ENCODE measurements around the gene MMRN1. TPM values are rescaled to one million over a fixed set of nuclear protein-coding genes. Genes with fewer than 3 reads are reported as not detected.

MMRN1 gene
- total and polyA plus RNA-seq, 9 donors: 2.9 to 40.4 (median 30.8) TPM

GRCh38 chr4:89954906-89955695 lies 60.4 kb downstream of the MMRN1 start:
- no peak for DNase-seq
- Histone ChIP-seq H3K27me3 (no peaks in the 10 kb centered on the region), H3K36me3 (no peaks in the 10 kb centered on the region), H3K4me3 (no peak overlapping the region), H3K9me3 (no peaks in the 10 kb centered on the region), H3K4me1 (ENCODE audit: insufficient read depth) (no peaks in the 10 kb centered on the region), H3K27ac (no peak overlapping the region)
- intact Hi-C loops (cut with DNase I): no loop called here
- WGBS, 3 donors: 91 to 93% (median 93%) methylated on average over 13 of the region's 13 CpGs
- TF ChIP-seq EP300 (IDR thresholded peaks at IDR 0.05) (no peak), POLR2A (IDR thresholded peaks at IDR 0.05) (no peak), CTCF (IDR thresholded peaks at IDR 0.05) (no peak)

- H3K27me3 ChIP-seq: no peaks in the 10 kb centered on the region
- no peak overlapping the region for H3K27ac ChIP-seq
- WGBS, 3 donors: 27 to 33% (median 28%) methylated on average over 4 of the region's 4 CpGs
- H3K36me3 ChIP-seq: no peaks in the 10 kb centered on the region
- intact Hi-C loops (cut with DNase I): no loop called here
- no peaks in the 10 kb centered on the region for H3K4me1 ChIP-seq (ENCODE audit: insufficient read depth)
- no peak for DNase-seq
- H3K4me3 ChIP-seq: no peak overlapping the region
- TF ChIP-seq EP300 (IDR thresholded peaks at IDR 0.05) (no peak), CTCF (IDR thresholded peaks at IDR 0.05) (no peak), POLR2A (IDR thresholded peaks at IDR 0.05) (no peak)
- H3K9me3 ChIP-seq: no peaks in the 10 kb centered on the region
Observed at GRCh38 chr4:89957046-89957926, 62.6 kb downstream of the MMRN1 start.

- no peak for DNase-seq
- Histone ChIP-seq H3K36me3 (no peaks in the 10 kb centered on the region), H3K4me3 (no peak overlapping the region), H3K9me3 (no peaks in the 10 kb centered on the region), H3K27me3 (peaks cover 2% of the 10 kb centered on the region), H3K27ac (no peak overlapping the region), H3K4me1 (ENCODE audit: insufficient read depth) (no peaks in the 10 kb centered on the region)
- whole genome bisulfite sequencing, 3 donors: 71 to 81% (median 79%) methylated on average over 2 of the region's 2 CpGs
- intact Hi-C loops (cut with DNase I): no loop called here
- TF ChIP-seq CTCF (IDR thresholded peaks at IDR 0.05) (no peak), POLR2A (IDR thresholded peaks at IDR 0.05) (no peak), EP300 (IDR thresholded peaks at IDR 0.05) (no peak)
Observed at GRCh38 chr4:89981789-89982334, 87.2 kb downstream of the MMRN1 start.

- Histone ChIP-seq H3K27me3 (no peaks in the 10 kb centered on the region), H3K27ac (no peak overlapping the region), H3K36me3 (no peaks in the 10 kb centered on the region), H3K4me3 (no peak overlapping the region), H3K9me3 (no peaks in the 10 kb centered on the region), H3K4me1 (ENCODE audit: insufficient read depth) (no peaks in the 10 kb centered on the region)
- no peak for DNase-seq
- 88 to 90% (median 88%) methylated on average over 2 of the region's 2 CpGs for WGBS, 3 donors
- TF ChIP-seq CTCF (IDR thresholded peaks at IDR 0.05) (no peak), EP300 (IDR thresholded peaks at IDR 0.05) (no peak), POLR2A (IDR thresholded peaks at IDR 0.05) (no peak)
- intact Hi-C loops (cut with DNase I): no loop called here
Observed at GRCh38 chr4:89988268-89988667, 93.6 kb downstream of the MMRN1 start.

Measured in ovary (tissue), 9 donors.